HPDE6-E6E7 (cell line): Measurements from ENCODE around the gene KLHL18.
"Not testable (repeated sequence)": the region's sequence is repeated elsewhere in the genome, so short reads cannot be mapped to it uniquely, and the experiment has no call there.

Source experiments
- DNase-seq: peaks from one replicate; pipeline ENCODE4 v3.0.0; 2011; ENCODE audit warnings: missing footprints; ENCODE audit errors: extremely low spot score

Gene KLHL18

GRCh38 chr3:47282424-47283192, at the start of gene KLHL18, which contains the start of gene KIF9:
KLHL18 (plus strand) TSS chr3:47282944; CDS start chr3:47282966, 22 bp downstream.
KIF9 (minus strand) TSS chr3:47282799; CDS start chr3:47277374, 5,425 bp downstream.
- DNase-seq = peak; percentile 61

GRCh38 chr3:47238017-47238416, 44.7 kb upstream of the KLHL18 start:
- DNase-seq = no peak

- DNase-seq = no peak
Observed at GRCh38 chr3:47239929-47240328, 42.8 kb upstream of the KLHL18 start.

- no peak for DNase-seq
Observed at GRCh38 chr3:47243419-47244147, 39.2 kb upstream of the KLHL18 start.

- DNase-seq = no peak
Observed at GRCh38 chr3:47244531-47245100, 38.1 kb upstream of the KLHL18 start.

- DNase-seq = no peak
Observed at GRCh38 chr3:47245271-47245670, 37.5 kb upstream of the KLHL18 start.

- no peak for DNase-seq
Observed at GRCh38 chr3:47247131-47248064, 35.3 kb upstream of the KLHL18 start.

- DNase-seq = no peak
Observed at GRCh38 chr3:47250309-47251060, 32.3 kb upstream of the KLHL18 start.

- not testable (repeated sequence) for DNase-seq
Observed at GRCh38 chr3:47251085-47251484, 31.7 kb upstream of the KLHL18 start.

- DNase-seq = no peak
Observed at GRCh38 chr3:47251689-47252088, 31.1 kb upstream of the KLHL18 start.

GRCh38 chr3:47256331-47256730, 26.4 kb upstream of the KLHL18 start:
- DNase-seq = not testable (repeated sequence)

GRCh38 chr3:47259114-47259513, 23.6 kb upstream of the KLHL18 start:
- DNase-seq = no peak

- DNase-seq = no peak
Observed at GRCh38 chr3:47260605-47261004, 22.1 kb upstream of the KLHL18 start.

GRCh38 chr3:47261301-47261700, 21.4 kb upstream of the KLHL18 start:
- DNase-seq = no peak

GRCh38 chr3:47265008-47265407, 17.7 kb upstream of the KLHL18 start:
- no peak for DNase-seq

- DNase-seq = no peak
Observed at GRCh38 chr3:47265725-47266428, 16.9 kb upstream of the KLHL18 start.

GRCh38 chr3:47266709-47267489, 15.8 kb upstream of the KLHL18 start:
- no peak for DNase-seq

GRCh38 chr3:47267490-47267824, 15.3 kb upstream of the KLHL18 start:
- no peak for DNase-seq

GRCh38 chr3:47270526-47270925, 12.2 kb upstream of the KLHL18 start:
- no peak for DNase-seq
